ENCODE results near the gene CEP104.

Gene CEP104

DNA sequence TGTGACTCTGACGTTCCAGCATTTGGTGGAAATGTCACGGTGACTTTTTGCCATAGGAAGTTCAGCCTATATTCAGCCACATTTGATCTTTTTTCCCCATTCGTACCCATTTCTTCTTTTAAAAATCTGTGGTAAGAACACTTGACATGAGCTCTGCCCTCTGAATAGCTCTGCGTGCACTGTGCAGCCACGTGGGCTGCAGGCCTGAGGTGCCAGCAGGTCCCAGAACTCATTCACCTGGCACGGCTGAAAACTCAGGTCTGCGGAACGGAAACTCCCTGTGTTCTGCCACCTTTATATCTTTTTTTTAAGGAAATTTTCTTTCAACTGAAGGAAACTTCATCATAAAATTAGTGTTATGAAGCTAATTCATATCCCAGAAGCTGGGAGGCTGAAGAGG lies 28.6 kb downstream of the CEP104 start:
- TF ChIP-seq GABPA (IDR thresholded peaks at IDR 0.05; ENCODE audit: low read depth) (no peak), SPI1 (IDR thresholded peaks at IDR 0.05; ENCODE audit: borderline replicate concordance, low read depth) (no peak), POLR2AphosphoS5 (IDR thresholded peaks at IDR 0.05; ENCODE audit: low read depth) (no peak)
- TF ChIP-seq, protein P1, sequence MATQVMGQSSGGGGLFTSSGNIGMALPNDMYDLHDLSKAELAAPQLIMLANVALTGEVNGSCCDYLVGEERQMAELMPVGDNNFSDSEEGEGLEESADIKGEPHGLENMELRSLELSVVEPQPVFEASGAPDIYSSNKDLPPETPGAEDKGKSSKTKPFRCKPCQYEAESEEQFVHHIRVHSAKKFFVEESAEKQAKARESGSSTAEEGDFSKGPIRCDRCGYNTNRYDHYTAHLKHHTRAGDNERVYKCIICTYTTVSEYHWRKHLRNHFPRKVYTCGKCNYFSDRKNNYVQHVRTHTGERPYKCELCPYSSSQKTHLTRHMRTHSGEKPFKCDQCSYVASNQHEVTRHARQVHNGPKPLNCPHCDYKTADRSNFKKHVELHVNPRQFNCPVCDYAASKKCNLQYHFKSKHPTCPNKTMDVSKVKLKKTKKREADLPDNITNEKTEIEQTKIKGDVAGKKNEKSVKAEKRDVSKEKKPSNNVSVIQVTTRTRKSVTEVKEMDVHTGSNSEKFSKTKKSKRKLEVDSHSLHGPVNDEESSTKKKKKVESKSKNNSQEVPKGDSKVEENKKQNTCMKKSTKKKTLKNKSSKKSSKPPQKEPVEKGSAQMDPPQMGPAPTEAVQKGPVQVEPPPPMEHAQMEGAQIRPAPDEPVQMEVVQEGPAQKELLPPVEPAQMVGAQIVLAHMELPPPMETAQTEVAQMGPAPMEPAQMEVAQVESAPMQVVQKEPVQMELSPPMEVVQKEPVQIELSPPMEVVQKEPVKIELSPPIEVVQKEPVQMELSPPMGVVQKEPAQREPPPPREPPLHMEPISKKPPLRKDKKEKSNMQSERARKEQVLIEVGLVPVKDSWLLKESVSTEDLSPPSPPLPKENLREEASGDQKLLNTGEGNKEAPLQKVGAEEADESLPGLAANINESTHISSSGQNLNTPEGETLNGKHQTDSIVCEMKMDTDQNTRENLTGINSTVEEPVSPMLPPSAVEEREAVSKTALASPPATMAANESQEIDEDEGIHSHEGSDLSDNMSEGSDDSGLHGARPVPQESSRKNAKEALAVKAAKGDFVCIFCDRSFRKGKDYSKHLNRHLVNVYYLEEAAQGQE (IDR thresholded peaks at IDR 0.05; ENCODE audit: insufficient replicate concordance, low read depth) = no peak
- TF ChIP-seq, protein P2, sequence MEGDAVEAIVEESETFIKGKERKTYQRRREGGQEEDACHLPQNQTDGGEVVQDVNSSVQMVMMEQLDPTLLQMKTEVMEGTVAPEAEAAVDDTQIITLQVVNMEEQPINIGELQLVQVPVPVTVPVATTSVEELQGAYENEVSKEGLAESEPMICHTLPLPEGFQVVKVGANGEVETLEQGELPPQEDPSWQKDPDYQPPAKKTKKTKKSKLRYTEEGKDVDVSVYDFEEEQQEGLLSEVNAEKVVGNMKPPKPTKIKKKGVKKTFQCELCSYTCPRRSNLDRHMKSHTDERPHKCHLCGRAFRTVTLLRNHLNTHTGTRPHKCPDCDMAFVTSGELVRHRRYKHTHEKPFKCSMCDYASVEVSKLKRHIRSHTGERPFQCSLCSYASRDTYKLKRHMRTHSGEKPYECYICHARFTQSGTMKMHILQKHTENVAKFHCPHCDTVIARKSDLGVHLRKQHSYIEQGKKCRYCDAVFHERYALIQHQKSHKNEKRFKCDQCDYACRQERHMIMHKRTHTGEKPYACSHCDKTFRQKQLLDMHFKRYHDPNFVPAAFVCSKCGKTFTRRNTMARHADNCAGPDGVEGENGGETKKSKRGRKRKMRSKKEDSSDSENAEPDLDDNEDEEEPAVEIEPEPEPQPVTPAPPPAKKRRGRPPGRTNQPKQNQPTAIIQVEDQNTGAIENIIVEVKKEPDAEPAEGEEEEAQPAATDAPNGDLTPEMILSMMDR (IDR thresholded peaks at IDR 0.05; ENCODE audit: insufficient read depth, low read length) = no peak
- Histone ChIP-seq H3K27ac (replicated peaks) (no peak overlapping the region), H3K4me3 (replicated peaks; ENCODE audit: insufficient read depth, low read length) (no peak overlapping the region), H3K27me3 (ENCODE audit: insufficient read depth, poor library complexity, severe bottlenecking) (no peaks in the 10 kb centered on the region)
- no peak for DNase-seq (ENCODE audit: low read depth in 1 of 2, low spot score in 1 of 2)

GRCh38 chr1:3827813-3828307 lies 29.2 kb downstream of the CEP104 start:
- Histone ChIP-seq H3K4me3 (replicated peaks; ENCODE audit: insufficient read depth, low read length) (no peak overlapping the region), H3K27ac (replicated peaks) (no peak overlapping the region), H3K27me3 (ENCODE audit: insufficient read depth, poor library complexity, severe bottlenecking) (no peaks in the 10 kb centered on the region)
- no peak for DNase-seq (ENCODE audit: low read depth in 1 of 2, low spot score in 1 of 2)
- TF ChIP-seq, protein P2 (IDR thresholded peaks at IDR 0.05; ENCODE audit: insufficient read depth, low read length) = no peak
- TF ChIP-seq GABPA (IDR thresholded peaks at IDR 0.05; ENCODE audit: low read depth) (no peak), POLR2AphosphoS5 (IDR thresholded peaks at IDR 0.05; ENCODE audit: low read depth) (no peak), SPI1 (IDR thresholded peaks at IDR 0.05; ENCODE audit: borderline replicate concordance, low read depth) (no peak)
- TF ChIP-seq, protein P1 (IDR thresholded peaks at IDR 0.05; ENCODE audit: insufficient replicate concordance, low read depth) = no peak

DNA sequence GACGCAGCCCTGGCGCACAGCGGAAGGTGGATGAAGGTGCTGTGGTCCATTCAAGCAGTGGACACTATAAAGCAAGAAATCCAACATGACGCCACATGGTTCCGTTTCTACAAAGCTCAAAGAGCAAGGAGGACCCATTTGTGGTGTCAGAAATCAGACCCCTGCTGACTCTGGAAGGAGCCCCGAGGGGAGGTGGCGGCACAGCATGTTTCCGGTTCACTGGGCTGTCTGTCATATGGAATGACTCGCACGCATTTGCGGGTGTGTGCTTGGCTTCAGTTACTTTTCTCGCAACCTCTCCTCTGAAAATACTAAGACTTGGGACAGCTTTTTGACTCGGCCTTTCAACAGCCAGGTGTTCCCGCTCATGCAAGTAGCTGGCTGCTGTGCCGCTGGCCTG lies 31.7 kb downstream of the CEP104 start:
- Histone ChIP-seq H3K4me3 (replicated peaks; ENCODE audit: insufficient read depth, low read length) (no peak overlapping the region), H3K27ac (replicated peaks) (no peak overlapping the region), H3K27me3 (ENCODE audit: insufficient read depth, poor library complexity, severe bottlenecking) (no peaks in the 10 kb centered on the region)
- no peak for DNase-seq (ENCODE audit: low read depth in 1 of 2, low spot score in 1 of 2)
- TF ChIP-seq, protein P2 (IDR thresholded peaks at IDR 0.05; ENCODE audit: insufficient read depth, low read length) = no peak
- TF ChIP-seq GABPA (IDR thresholded peaks at IDR 0.05; ENCODE audit: low read depth) = no peak
- no peak for TF ChIP-seq SPI1 (IDR thresholded peaks at IDR 0.05; ENCODE audit: borderline replicate concordance, low read depth)
- TF ChIP-seq POLR2AphosphoS5 (IDR thresholded peaks at IDR 0.05; ENCODE audit: low read depth) = no peak
- TF ChIP-seq, protein P1 (IDR thresholded peaks at IDR 0.05; ENCODE audit: insufficient replicate concordance, low read depth) = no peak

Data from HL-60 (cell line).